Progenitor cell of endocrine pancreas (in vitro differentiated cells): ENCODE results near the gene LTBP3. TPM values are rescaled to one million over a fixed set of nuclear protein-coding genes. Genes with fewer than 3 reads are reported as not detected.

ENCODE experiments used
- DNase-seq: peaks from one replicate; pipeline ENCODE4 v3.0.0; 2021; ENCODE audit warnings: low spot score; ENCODE audit not compliant: unreplicated experiment
- H3K27ac Mint-ChIP-seq: 2 replicates; pipeline ENCODE4 v1.8.0; 2021; ENCODE audit warnings: mild to moderate bottlenecking, moderate library complexity, mixed read lengths
- H3K27me3 Mint-ChIP-seq: 2 replicates; pipeline ENCODE4 v1.8.0; 2021; ENCODE audit warnings: mixed read lengths
- H3K36me3 Mint-ChIP-seq: 2 replicates; pipeline ENCODE4 v1.8.0; 2022; ENCODE audit warnings: mixed read lengths; ENCODE audit not compliant: insufficient read depth
- H3K4me1 Mint-ChIP-seq: 2 replicates; pipeline ENCODE4 v1.8.0; 2021; ENCODE audit warnings: low read depth, mixed read lengths
- H3K4me3 Mint-ChIP-seq: 2 replicates; pipeline ENCODE4 v1.8.0; 2021; ENCODE audit warnings: low read depth, mild to moderate bottlenecking, moderate library complexity, mixed read lengths
- H3K9me3 Mint-ChIP-seq: 2 replicates; pipeline ENCODE4 v1.8.0; 2021; ENCODE audit warnings: low read depth, mixed read lengths
- CTCF ChIP-seq: fragments of 200-600 bp; sonication (generic); IDR thresholded peaks from one replicate; pipeline ENCODE4 v1.5.0; 2021; ENCODE audit warnings: antibody characterized with exemption, mild to moderate bottlenecking; ENCODE audit not compliant: unreplicated experiment
- total RNA-seq: library from RNA; stranded (reverse); gene quantifications from 2 replicates; pipeline ENCODE4 v1.2.1, GENCODE V29; 2021

LTBP3 gene
- total RNA-seq, 1 donor from 2014 or later: 55.3 TPM

- H3K36me3 Mint-ChIP-seq: peaks cover 27% of the 10 kb centered on the region
- H3K4me1 Mint-ChIP-seq: no peaks in the 10 kb centered on the region
- TF ChIP-seq CTCF: no peak
- no peak overlapping the region for H3K4me3 Mint-ChIP-seq
- no peaks in the 10 kb centered on the region for H3K9me3 Mint-ChIP-seq
- DNase-seq: no peak
- no peak overlapping the region for H3K27ac Mint-ChIP-seq
- peaks cover 9% of the 10 kb centered on the region for H3K27me3 Mint-ChIP-seq
Observed at GRCh38 chr11:65532388-65533064, 25.6 kb downstream of the LTBP3 start.

GRCh38 chr11:65530157-65530496, 28.0 kb downstream of the LTBP3 start:
- H3K4me1 Mint-ChIP-seq: peaks cover 4% of the 10 kb centered on the region
- H3K9me3 Mint-ChIP-seq: no peaks in the 10 kb centered on the region
- peaks cover 20% of the 10 kb centered on the region for H3K36me3 Mint-ChIP-seq
- H3K27ac Mint-ChIP-seq: peak overlapping the region; percentile 85
- no peak overlapping the region for H3K4me3 Mint-ChIP-seq
- peak; percentile 51 for TF ChIP-seq CTCF
- DNase-seq: no peak
- peaks cover 3% of the 10 kb centered on the region for H3K27me3 Mint-ChIP-seq

GRCh38 chr11:65529475-65530156, 28.5 kb downstream of the LTBP3 start:
- H3K4me3 Mint-ChIP-seq: no peak overlapping the region
- H3K36me3 Mint-ChIP-seq: peaks cover 18% of the 10 kb centered on the region
- H3K4me1 Mint-ChIP-seq: peaks cover 4% of the 10 kb centered on the region
- TF ChIP-seq CTCF: no peak
- no peak overlapping the region for H3K27ac Mint-ChIP-seq
- no peaks in the 10 kb centered on the region for H3K9me3 Mint-ChIP-seq
- no peak for DNase-seq
- peaks cover under 1% of the 10 kb centered on the region for H3K27me3 Mint-ChIP-seq

GRCh38 chr11:65528819-65529350, 29.3 kb downstream of the LTBP3 start:
- DNase-seq: no peak
- peaks cover 15% of the 10 kb centered on the region for H3K36me3 Mint-ChIP-seq
- no peak for TF ChIP-seq CTCF
- H3K4me3 Mint-ChIP-seq: no peak overlapping the region
- peaks cover 9% of the 10 kb centered on the region for H3K4me1 Mint-ChIP-seq
- H3K27me3 Mint-ChIP-seq: peaks cover 4% of the 10 kb centered on the region
- no peak overlapping the region for H3K27ac Mint-ChIP-seq
- no peaks in the 10 kb centered on the region for H3K9me3 Mint-ChIP-seq

- Mint-ChIP-seq H3K9me3 (no peaks in the 10 kb centered on the region), H3K4me3 (peak overlapping the region; percentile 74), H3K27ac (no peak overlapping the region), H3K36me3 (peaks cover 14% of the 10 kb centered on the region), H3K4me1 (peaks cover 27% of the 10 kb centered on the region), H3K27me3 (peaks cover 13% of the 10 kb centered on the region)
- TF ChIP-seq CTCF: no peak
- DNase-seq: no peak
Observed at GRCh38 chr11:65526744-65527143, 31.4 kb downstream of the LTBP3 start.
